Measurements from ENCODE around the gene PCLAF. TPM values are rescaled to one million over a fixed set of nuclear protein-coding genes. Genes with fewer than 3 reads are reported as not detected.
"Not testable (repeated sequence)": the region's sequence is repeated elsewhere in the genome, so short reads cannot be mapped to it uniquely, and the experiment has no call there.

Gene PCLAF
- total RNA-seq, 6 experiments from 2014 or later: 23.8 to 67.2 (median 55.5) TPM

DNA sequence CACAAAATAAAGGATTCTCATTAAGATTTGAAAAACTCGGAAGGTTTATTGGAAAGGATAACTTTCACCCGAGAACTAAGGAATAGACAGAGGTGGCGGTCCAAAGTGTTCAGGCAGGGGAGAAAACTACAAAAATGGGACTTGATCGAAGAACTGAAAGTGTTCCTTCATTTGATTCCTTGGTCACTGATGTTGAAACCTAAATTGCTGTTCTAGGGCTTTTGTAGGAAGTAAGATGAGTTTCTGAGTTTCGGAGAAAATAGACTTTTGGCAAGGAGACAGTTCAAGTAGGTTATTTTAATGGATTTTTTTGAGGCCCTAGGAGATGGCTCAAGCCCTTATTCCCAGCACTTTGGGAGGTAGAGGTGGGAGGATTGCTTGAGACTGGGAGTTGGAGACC is 7.8 kb upstream of the PCLAF start:
- TF ChIP-seq, protein P1, sequence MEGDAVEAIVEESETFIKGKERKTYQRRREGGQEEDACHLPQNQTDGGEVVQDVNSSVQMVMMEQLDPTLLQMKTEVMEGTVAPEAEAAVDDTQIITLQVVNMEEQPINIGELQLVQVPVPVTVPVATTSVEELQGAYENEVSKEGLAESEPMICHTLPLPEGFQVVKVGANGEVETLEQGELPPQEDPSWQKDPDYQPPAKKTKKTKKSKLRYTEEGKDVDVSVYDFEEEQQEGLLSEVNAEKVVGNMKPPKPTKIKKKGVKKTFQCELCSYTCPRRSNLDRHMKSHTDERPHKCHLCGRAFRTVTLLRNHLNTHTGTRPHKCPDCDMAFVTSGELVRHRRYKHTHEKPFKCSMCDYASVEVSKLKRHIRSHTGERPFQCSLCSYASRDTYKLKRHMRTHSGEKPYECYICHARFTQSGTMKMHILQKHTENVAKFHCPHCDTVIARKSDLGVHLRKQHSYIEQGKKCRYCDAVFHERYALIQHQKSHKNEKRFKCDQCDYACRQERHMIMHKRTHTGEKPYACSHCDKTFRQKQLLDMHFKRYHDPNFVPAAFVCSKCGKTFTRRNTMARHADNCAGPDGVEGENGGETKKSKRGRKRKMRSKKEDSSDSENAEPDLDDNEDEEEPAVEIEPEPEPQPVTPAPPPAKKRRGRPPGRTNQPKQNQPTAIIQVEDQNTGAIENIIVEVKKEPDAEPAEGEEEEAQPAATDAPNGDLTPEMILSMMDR (IDR thresholded peaks at IDR 0.05): no peak
- H3K36me3 Mint-ChIP-seq (ENCODE audit: low read depth): peaks cover 18% of the 10 kb centered on the region
- peak overlapping the region; percentile 99 for H3K4me3 Mint-ChIP-seq
- H3K4me1 Mint-ChIP-seq (ENCODE audit: low read depth): peaks cover 18% of the 10 kb centered on the region
- no peak overlapping the region for H3K27ac Mint-ChIP-seq
- H3K27me3 Mint-ChIP-seq (ENCODE audit: insufficient read depth): peaks cover 2% of the 10 kb centered on the region; the same call in 1 of the 2 replicates
- no peak for DNase-seq
- H3K9me3 Mint-ChIP-seq: peaks cover 6% of the 10 kb centered on the region

DNA sequence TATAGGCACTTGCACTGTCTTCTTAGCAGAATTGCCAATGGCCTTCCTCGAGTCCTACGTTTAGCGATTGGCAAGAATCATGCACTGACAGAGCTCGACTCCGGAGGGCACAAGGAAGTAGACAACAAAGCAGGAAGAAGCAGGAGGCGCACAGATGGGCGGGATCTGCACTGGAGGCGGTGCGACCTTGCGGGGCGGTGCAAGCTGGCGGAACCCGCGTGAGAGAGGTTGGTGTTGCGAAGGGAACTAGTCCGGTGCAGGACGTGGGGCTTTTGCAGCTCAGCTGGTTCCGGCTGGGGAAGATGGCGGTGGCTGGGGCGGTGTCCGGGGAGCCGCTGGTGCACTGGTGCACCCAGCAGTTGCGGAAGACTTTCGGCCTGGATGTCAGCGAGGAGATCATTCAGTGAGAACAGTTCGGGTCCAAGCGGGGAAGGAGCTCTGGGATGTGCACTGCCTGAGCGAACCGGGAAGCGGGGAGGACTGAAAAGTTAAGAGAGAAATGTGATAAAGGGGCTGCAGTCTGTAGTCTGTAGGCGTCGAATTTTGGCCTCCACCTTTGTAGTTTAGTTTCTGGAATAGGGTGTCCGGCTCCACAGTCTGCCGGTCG is 6.4 kb upstream of the PCLAF start, which contains the start of gene TRIP4:
Gene TRIP4, plus strand, starts transcription at position 275 of the 607 bp plus-strand sequence. Its CDS starts 28 bp downstream, at position 303.
- Mint-ChIP-seq H3K4me1 (ENCODE audit: low read depth) (peaks cover 18% of the 10 kb centered on the region), H3K27me3 (ENCODE audit: insufficient read depth) (peaks cover 2% of the 10 kb centered on the region; the same call in 1 of the 2 replicates), H3K9me3 (peaks cover 6% of the 10 kb centered on the region), H3K36me3 (ENCODE audit: low read depth) (peaks cover 14% of the 10 kb centered on the region), H3K4me3 (peak within 1 kb of the TSS; percentile 99), H3K27ac (peak within 1 kb of the TSS; percentile 93)
- TF ChIP-seq, protein P1 (IDR thresholded peaks at IDR 0.05): no peak
- peak; percentile 97 for DNase-seq

DNA sequence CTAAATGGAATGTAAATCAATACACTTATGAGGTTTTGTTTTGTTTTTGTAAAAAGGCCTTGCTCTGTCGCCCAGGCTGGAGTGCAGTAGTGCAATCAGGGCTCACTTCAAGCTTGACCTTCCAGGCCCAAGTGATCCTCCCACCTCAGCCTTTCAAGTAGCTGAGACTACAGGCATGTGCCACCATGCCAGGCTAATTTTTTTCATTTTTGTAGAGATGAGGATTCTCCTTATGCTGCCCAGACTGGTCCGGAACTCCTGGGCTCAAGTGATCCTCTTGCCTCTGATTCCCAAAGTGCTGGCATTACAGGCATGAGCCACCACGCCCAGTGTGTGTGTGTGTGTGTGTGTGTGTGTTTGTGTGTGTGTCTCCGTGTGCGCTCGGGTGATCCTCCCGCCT is 5.0 kb upstream of the PCLAF start:
- no peak for DNase-seq
- Mint-ChIP-seq H3K4me3 (no peak overlapping the region), H3K9me3 (peaks cover 6% of the 10 kb centered on the region), H3K36me3 (ENCODE audit: low read depth) (peaks cover 14% of the 10 kb centered on the region), H3K4me1 (ENCODE audit: low read depth) (peaks cover 30% of the 10 kb centered on the region), H3K27ac (no peak overlapping the region), H3K27me3 (ENCODE audit: insufficient read depth) (peaks cover 2% of the 10 kb centered on the region; the same call in 1 of the 2 replicates)
- TF ChIP-seq, protein P1 (IDR thresholded peaks at IDR 0.05): no peak

DNA sequence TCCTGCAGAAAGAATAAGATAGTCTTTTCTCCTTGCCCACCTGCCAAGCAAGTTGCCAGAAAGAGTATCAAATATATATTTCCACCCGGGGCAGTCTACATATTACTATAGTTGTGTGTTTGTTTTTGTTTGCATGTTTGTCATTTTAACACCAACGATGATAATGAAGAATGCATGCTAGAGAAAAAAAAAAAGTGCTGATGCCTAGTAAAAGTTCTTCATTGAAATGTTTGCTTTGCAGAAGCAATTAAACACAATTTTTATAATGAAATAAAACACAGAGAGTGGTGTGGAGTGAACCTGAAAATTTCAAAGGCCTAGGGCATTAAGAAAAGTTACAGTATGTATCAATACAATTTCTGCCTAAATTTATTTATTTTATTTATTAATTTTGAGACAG is 2.5 kb upstream of the PCLAF start:
- H3K27me3 Mint-ChIP-seq (ENCODE audit: insufficient read depth): peaks cover 2% of the 10 kb centered on the region
- H3K4me1 Mint-ChIP-seq (ENCODE audit: low read depth): peaks cover 45% of the 10 kb centered on the region
- no peak overlapping the region for H3K27ac Mint-ChIP-seq
- H3K9me3 Mint-ChIP-seq: peaks cover 6% of the 10 kb centered on the region
- DNase-seq: no peak
- H3K4me3 Mint-ChIP-seq: no peak overlapping the region
- TF ChIP-seq, protein P1 (IDR thresholded peaks at IDR 0.05): no peak
- H3K36me3 Mint-ChIP-seq (ENCODE audit: low read depth): peaks cover 8% of the 10 kb centered on the region

DNA sequence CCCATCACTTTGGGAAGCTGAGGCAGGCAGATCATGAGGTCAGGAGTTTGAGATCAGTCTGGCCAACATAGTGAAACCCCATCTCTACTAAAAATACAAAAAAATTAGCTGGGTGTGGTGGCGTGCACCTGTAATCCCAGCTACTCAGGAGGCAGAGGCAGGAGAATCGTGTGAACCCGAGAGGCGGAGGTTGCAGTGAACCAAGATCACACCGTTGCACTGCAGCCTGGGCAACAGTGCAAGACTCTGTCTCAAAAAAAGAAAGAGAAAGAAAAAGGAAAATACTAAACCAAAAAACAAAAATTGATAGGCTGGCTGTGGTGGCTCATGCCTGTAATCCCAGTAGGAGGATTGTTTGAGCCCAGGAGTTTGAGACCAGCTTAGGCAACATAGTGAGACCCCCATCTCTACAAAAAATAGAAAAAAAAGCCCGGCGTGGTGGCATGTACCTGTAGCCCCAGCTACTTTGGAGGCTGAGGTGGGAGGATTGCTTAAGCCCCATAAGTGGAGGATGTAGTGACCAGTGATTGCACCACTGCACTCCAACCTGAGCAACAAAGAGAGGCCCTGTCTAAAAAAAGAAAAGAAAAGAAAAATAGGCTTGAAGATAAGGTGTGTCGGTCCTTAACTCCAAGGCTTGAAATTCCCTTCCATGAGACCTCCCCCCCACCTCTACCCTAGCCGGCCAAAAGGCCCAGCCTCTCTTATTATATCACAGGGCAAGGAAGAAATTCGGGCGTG is 941 bp downstream of the PCLAF start:
- peaks cover 33% of the 10 kb centered on the region for H3K4me1 Mint-ChIP-seq (ENCODE audit: low read depth)
- not testable (repeated sequence) for H3K27me3 Mint-ChIP-seq (ENCODE audit: insufficient read depth); H3K36me3 Mint-ChIP-seq (ENCODE audit: low read depth); H3K9me3 Mint-ChIP-seq; DNase-seq
- peak overlapping the region; percentile 94 for H3K4me3 Mint-ChIP-seq
- H3K27ac Mint-ChIP-seq: peak overlapping the region; percentile 79
